Measurements from ENCODE around the gene CFAP251. TPM values are rescaled to one million over a fixed set of nuclear protein-coding genes. Genes with fewer than 3 reads are reported as not detected.

The CFAP251 gene
- total and polyA plus RNA-seq, 2 experiments from 2014 or later = 3.0 to 3.7 TPM

DNA sequence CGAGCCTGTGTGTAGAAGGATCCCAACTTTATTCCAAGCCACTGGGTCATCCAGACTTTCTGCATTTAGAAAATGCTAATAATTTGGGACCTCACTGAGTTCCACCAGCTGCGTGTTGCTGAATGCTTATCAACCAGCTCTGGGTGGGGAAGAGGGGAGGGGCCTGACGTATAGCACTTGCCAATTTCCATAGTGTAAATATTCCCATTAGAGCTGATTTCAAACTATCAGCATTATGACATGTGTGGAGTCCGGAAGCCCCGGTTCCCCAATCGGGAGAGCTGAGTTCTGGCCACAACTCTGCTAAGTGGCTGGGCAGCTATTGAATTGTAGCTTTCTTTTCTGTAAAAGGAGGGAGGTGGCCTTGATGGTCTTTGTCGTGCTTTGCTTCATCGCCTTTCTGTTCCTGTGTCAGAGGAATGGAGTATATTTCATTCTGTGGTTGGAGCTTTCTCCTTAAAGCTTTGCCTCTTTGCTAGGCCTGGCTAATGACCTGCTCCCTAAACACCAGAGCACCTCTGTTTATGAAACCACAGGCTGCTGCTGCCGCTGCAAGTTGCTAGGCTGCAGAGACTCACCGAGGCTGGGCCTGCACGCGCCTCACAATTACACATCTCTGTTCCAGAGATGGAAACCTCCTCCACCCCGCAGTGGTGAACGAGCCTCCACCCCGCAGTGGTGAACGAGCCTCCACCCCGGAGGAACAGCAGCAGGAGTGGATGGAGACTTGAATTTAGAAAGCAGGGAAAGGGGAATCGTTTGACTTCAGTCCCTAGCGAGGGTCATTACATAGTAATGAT is 95.6 kb downstream of the CFAP251 start:
- Histone ChIP-seq H2AFZ (no peak overlapping the region), H3K4me2 (no peak overlapping the region), H3K9me2 (replicated peaks; ENCODE audit: insufficient read depth) (no peaks in the 10 kb centered on the region), H3K36me3 (replicated peaks; ENCODE audit: insufficient read depth, low read depth) (no peaks in the 10 kb centered on the region), H3K27ac (no peak overlapping the region), H3K79me2 (no peaks in the 10 kb centered on the region), H3K4me1 (ENCODE audit: insufficient read depth) (no peaks in the 10 kb centered on the region), H3K4me3 (no peak overlapping the region), H3K27me3 (no peaks in the 10 kb centered on the region), H3K9me3 (ENCODE audit: low read depth) (no peaks in the 10 kb centered on the region), H4K20me1 (ENCODE audit: insufficient read depth, poor library complexity, severe bottlenecking) (no peaks in the 10 kb centered on the region)
- TF ChIP-seq EZH2 (IDR thresholded peaks at IDR 0.05; ENCODE audit: borderline replicate concordance) (no peak), EZH2phosphoT487 (IDR thresholded peaks at IDR 0.05; ENCODE audit: low read depth, severe bottlenecking, unreplicated experiment) (no peak), CTCF (IDR thresholded peaks at IDR 0.05; ENCODE audit: poor library complexity) (no peak)
- no peak for DNase-seq (ENCODE audit: low spot score)
- WGBS (ENCODE audit: low lambda C conversion rate, missing lambda C conversion rate) = 90% methylated on average over 19 of the region's 19 CpGs

DNA sequence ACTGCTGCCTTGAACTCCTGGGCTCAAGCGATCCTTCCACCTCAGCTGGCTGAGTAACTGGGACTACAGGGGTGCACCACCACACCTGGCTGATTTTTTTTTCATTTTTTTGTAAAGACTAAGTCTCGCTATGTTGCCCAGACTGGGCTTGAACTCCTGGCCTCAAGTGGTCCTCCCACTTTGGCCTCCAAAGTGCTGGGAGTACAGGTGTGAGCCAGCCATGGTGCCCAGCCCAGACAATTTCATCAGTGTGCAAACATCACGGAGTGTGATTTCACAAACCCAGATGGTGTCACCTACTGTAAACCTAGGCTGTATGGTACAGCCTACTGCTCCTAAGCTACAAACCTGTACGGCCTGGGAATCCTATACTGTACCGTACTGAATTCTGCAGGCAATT is 96.4 kb downstream of the CFAP251 start:
- no peak overlapping the region for H2AFZ ChIP-seq
- no peaks in the 10 kb centered on the region for H4K20me1 ChIP-seq (ENCODE audit: insufficient read depth, poor library complexity, severe bottlenecking)
- 88% methylated on average over 5 of the region's 5 CpGs for WGBS (ENCODE audit: low lambda C conversion rate, missing lambda C conversion rate)
- H3K4me1 ChIP-seq (ENCODE audit: insufficient read depth) = no peaks in the 10 kb centered on the region
- no peaks in the 10 kb centered on the region for H3K9me2 ChIP-seq (replicated peaks; ENCODE audit: insufficient read depth)
- no peak for TF ChIP-seq EZH2 (IDR thresholded peaks at IDR 0.05; ENCODE audit: borderline replicate concordance)
- no peak for TF ChIP-seq EZH2phosphoT487 (IDR thresholded peaks at IDR 0.05; ENCODE audit: low read depth, severe bottlenecking, unreplicated experiment)
- no peak for TF ChIP-seq CTCF (IDR thresholded peaks at IDR 0.05; ENCODE audit: poor library complexity)
- H3K27me3 ChIP-seq = no peaks in the 10 kb centered on the region
- no peaks in the 10 kb centered on the region for H3K79me2 ChIP-seq
- no peak for DNase-seq (ENCODE audit: low spot score)
- no peak overlapping the region for H3K4me2 ChIP-seq
- H3K9me3 ChIP-seq (ENCODE audit: low read depth) = no peaks in the 10 kb centered on the region
- no peaks in the 10 kb centered on the region for H3K36me3 ChIP-seq (replicated peaks; ENCODE audit: insufficient read depth, low read depth)
- H3K27ac ChIP-seq = no peak overlapping the region
- H3K4me3 ChIP-seq = no peak overlapping the region

- no peak for DNase-seq (ENCODE audit: low spot score)
- H3K4me2 ChIP-seq = no peak overlapping the region
- H3K4me3 ChIP-seq = no peak overlapping the region
- H3K9me2 ChIP-seq (replicated peaks; ENCODE audit: insufficient read depth) = no peaks in the 10 kb centered on the region
- H2AFZ ChIP-seq = no peak overlapping the region
- H3K9me3 ChIP-seq (ENCODE audit: low read depth) = no peaks in the 10 kb centered on the region
- no peaks in the 10 kb centered on the region for H3K27me3 ChIP-seq
- peaks cover 10% of the 10 kb centered on the region for H3K4me1 ChIP-seq (ENCODE audit: insufficient read depth)
- H3K79me2 ChIP-seq = peaks cover 16% of the 10 kb centered on the region
- no peaks in the 10 kb centered on the region for H4K20me1 ChIP-seq (ENCODE audit: insufficient read depth, poor library complexity, severe bottlenecking)
- no peak overlapping the region for H3K27ac ChIP-seq
- no peaks in the 10 kb centered on the region for H3K36me3 ChIP-seq (replicated peaks; ENCODE audit: insufficient read depth, low read depth)
- TF ChIP-seq CTCF (IDR thresholded peaks at IDR 0.05; ENCODE audit: poor library complexity) (no peak), EZH2phosphoT487 (IDR thresholded peaks at IDR 0.05; ENCODE audit: low read depth, severe bottlenecking, unreplicated experiment) (no peak), EZH2 (IDR thresholded peaks at IDR 0.05; ENCODE audit: borderline replicate concordance) (no peak)
These were observed 100.1 kb downstream of the CFAP251 start for GRCh38 chr12:122018457-122018856.
